Fibroblast of gingiva (primary cell): ENCODE results near the gene NKX2-2.
A peak's percentile ranks its signal among the peaks of the same experiment; 100 is the strongest.
"Not testable (repeated sequence)": the region's sequence is repeated elsewhere in the genome, so short reads cannot be mapped to it uniquely, and the experiment has no call there.

ENCODE experiments used
- DNase-seq: peaks from one replicate; pipeline ENCODE4 v3.0.0-alpha.2; 2011; ENCODE audit warnings: low read depth

Gene NKX2-2

GRCh38 chr20:21508230-21509078 lies 5.4 kb downstream of the NKX2-2 start:
- no peak for DNase-seq

GRCh38 chr20:21507400-21508229 lies 6.2 kb downstream of the NKX2-2 start:
- DNase-seq = no peak

- DNase-seq = no peak
Observed at GRCh38 chr20:21505810-21506530, 7.9 kb downstream of the NKX2-2 start.

- DNase-seq = peak; percentile 16
Observed at GRCh38 chr20:21505161-21505809, 8.6 kb downstream of the NKX2-2 start.

GRCh38 chr20:21504323-21504722 lies 9.5 kb downstream of the NKX2-2 start:
- DNase-seq = no peak

- DNase-seq = no peak
Observed at GRCh38 chr20:21503345-21503744, 10.5 kb downstream of the NKX2-2 start.

- DNase-seq = no peak
Observed at GRCh38 chr20:21501184-21501583, 12.7 kb downstream of the NKX2-2 start.

GRCh38 chr20:21500599-21500998 lies 13.3 kb downstream of the NKX2-2 start:
- no peak for DNase-seq

- no peak for DNase-seq
Observed at GRCh38 chr20:21499641-21500040, 14.2 kb downstream of the NKX2-2 start.

GRCh38 chr20:21498635-21499034 lies 15.2 kb downstream of the NKX2-2 start:
- DNase-seq = no peak

- DNase-seq = no peak
Observed at GRCh38 chr20:21498195-21498594, 15.7 kb downstream of the NKX2-2 start.

- DNase-seq = no peak
Observed at GRCh38 chr20:21496452-21496851, 17.4 kb downstream of the NKX2-2 start.

- no peak for DNase-seq
Observed at GRCh38 chr20:21493049-21493448, 20.8 kb downstream of the NKX2-2 start.

- no peak for DNase-seq
Observed at GRCh38 chr20:21490105-21490504, 23.8 kb downstream of the NKX2-2 start.

- not testable (repeated sequence) for DNase-seq
Observed at GRCh38 chr20:21480144-21480543, 33.7 kb downstream of the NKX2-2 start.

- DNase-seq = no peak
Observed at GRCh38 chr20:21465799-21466198, 48.1 kb downstream of the NKX2-2 start.

- DNase-seq = no peak
Observed at GRCh38 chr20:21464916-21465315, 48.9 kb downstream of the NKX2-2 start.
